Sigmoid colon (tissue), 7 donors: Measurements from ENCODE around the gene UBE2A. TPM values are rescaled to one million over a fixed set of nuclear protein-coding genes. Genes with fewer than 3 reads are reported as not detected.

Experiments
- DNase-seq: peaks from one replicate; pipeline ENCODE4 v3.0.0-alpha.2; 2019
- H3K27ac ChIP-seq, 4 donors: fragments of 200-600 bp; sonication (generic); one replicate each; pipeline ENCODE4 v1.5.1; 2016 to 2019; ENCODE audit warnings: mild to moderate bottlenecking in 1 of 4
- H3K27me3 ChIP-seq, 3 donors: fragments of 200-600 bp; sonication (generic); one replicate each; pipeline ENCODE4 v1.5.1; 2019; ENCODE audit warnings: mild to moderate bottlenecking in 1 of 3
- H3K36me3 ChIP-seq, 4 donors: fragments of 200-600 bp; sonication (generic); one replicate each; pipeline ENCODE4 v1.5.1; 2016 to 2019
- H3K4me1 ChIP-seq, 4 donors: fragments of 200-600 bp; sonication (generic); one replicate each; pipeline ENCODE4 v1.5.1; 2017 to 2019
- H3K4me3 ChIP-seq, 4 donors: fragments of 200-600 bp; sonication (generic); one replicate each; pipeline ENCODE4 v1.5.1; 2017 to 2019; ENCODE audit warnings: mild to moderate bottlenecking in 2 of 4, moderate library complexity in 1 of 4
- H3K9me3 ChIP-seq, 4 donors: fragments of 200-600 bp in 3 of 4; sonication (generic) in 3 of 4; one replicate each; pipeline versions ENCODE4 v1.5.1 to v1.6.1; 2013 to 2019
- EP300 ChIP-seq, 4 donors: sonication (generic); formaldehyde crosslinking; IDR thresholded peaks; one replicate each; pipeline ENCODE4 v1.6.1; 2017; ENCODE audit warnings: antibody characterized with exemption in 4 of 4
- POLR2A ChIP-seq, 2 donors: fragments of 450-650 bp; IDR thresholded peaks; one replicate each; pipeline ENCODE4 v1.6.1; 2016; ENCODE audit warnings: antibody characterized with exemption in 2 of 2, mild to moderate bottlenecking in 2 of 2, moderate library complexity in 2 of 2
- POLR2AphosphoS5 ChIP-seq, 4 donors: sonication (generic); formaldehyde crosslinking; IDR thresholded peaks; one replicate each; pipeline ENCODE4 v1.6.1; 2017; ENCODE audit warnings: antibody characterized with exemption in 4 of 4
- WGBS, 2 donors: extraction: QIAGEN DNeasy Blood & Tissue Kit; methylation state at CpG; one replicate each; pipeline ENCODE4 v1.1.7; 2013; 5-methylcytosine and 5-hydroxymethylcytosine counted together
- intact Hi-C: fragments of 100-400 bp; cut with DNase I; formaldehyde crosslinking; loops from one replicate; pipeline ENCODE4 v1.15.1; 2023
- polyA plus RNA-seq, 3 donors: library from polyadenylated mRNA; stranded (reverse); fragments of 200-250 nt; gene quantifications; one replicate each; pipeline ENCODE4 v1.2.3, GENCODE V29; 2013
- total RNA-seq, 4 donors: library from RNA; depleted of rRNA; stranded (reverse); fragments of >200 nt; gene quantifications; one replicate each; pipeline ENCODE4 v1.1.0, GENCODE V29; 2016
- TF ChIP-seq, protein P1 (sequence below), 4 experiments: fragments of 450-650 bp in 3 of 4; fragments of 200-600 bp in 1 of 4; IDR thresholded peaks; one replicate each; pipeline ENCODE4 v1.5.1; 2016 to 2019; ENCODE audit warnings: antibody characterized with exemption in 4 of 4, mild to moderate bottlenecking in 3 of 4, moderate library complexity in 2 of 4
- donor health status: healthy with polysubstance abuse.
- donor health status: Bipolar disorder and iron deficiency.
- donor health status: healthy.

UBE2A gene
- total RNA-seq (10 to 100 TPM; 26.7 to 51.7 (median 43.1) TPM), polyA plus RNA-seq (100 to 1,000 TPM in 1 of 3 donors, 10 to 100 TPM in 2; 71.1 to 228 (median 93.1) TPM)

DNA sequence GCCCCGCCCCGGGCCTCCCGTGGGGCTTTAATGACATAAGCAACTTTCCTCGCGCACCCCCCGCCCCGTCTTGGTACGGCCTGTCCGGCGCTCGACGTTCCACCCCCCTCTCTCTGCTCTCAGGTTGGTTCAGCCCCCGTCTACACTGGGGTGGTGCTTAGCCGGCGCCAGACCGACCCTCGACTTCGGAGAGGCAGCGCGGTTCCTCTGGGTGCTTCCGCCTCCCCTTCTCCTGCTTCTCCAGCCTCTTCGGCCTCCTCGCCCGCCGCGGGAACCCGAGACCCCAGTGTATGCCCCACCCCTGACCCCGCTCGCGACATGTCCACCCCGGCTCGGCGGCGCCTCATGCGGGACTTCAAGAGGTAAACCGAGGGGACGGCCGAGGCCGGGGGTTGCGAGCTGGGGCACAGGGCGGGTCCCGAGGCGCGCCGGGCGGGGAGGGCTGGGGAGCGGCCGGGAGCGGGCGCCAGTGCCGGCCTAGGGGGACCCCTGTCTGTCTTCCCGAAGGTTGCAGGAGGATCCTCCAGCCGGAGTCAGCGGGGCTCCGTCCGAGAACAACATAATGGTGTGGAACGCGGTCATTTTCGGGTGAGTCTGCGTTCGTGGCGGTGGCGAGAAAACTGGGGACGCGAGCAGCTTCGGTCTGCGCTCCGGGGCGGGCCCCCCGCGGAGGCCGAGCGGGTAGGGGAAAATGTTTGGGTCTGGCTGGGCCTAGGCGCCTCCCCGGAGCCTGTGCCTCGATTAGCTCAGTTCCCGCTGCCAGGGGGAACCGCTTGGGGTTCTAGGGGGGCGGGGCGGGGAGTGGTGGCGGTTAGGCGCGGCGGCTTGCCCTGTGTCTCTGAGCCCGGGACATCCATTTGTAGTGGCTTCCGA lies at the start of gene UBE2A:
Gene UBE2A, plus strand, starts transcription at position 170 of the 873 bp plus-strand sequence. Its CDS starts 149 bp downstream, at position 319.
- peak; percentile 96 for DNase-seq
- H3K27ac ChIP-seq: peak within 1 kb of the TSS; percentile 89 to 96 (median 92)
- H3K4me3 ChIP-seq: peak within 1 kb of the TSS; percentile 58 to 71 (median 68)
- H3K27me3 ChIP-seq: no peaks in the 10 kb centered on the region
- no peaks in the 10 kb centered on the region for H3K9me3 ChIP-seq
- TF ChIP-seq, protein P1, sequence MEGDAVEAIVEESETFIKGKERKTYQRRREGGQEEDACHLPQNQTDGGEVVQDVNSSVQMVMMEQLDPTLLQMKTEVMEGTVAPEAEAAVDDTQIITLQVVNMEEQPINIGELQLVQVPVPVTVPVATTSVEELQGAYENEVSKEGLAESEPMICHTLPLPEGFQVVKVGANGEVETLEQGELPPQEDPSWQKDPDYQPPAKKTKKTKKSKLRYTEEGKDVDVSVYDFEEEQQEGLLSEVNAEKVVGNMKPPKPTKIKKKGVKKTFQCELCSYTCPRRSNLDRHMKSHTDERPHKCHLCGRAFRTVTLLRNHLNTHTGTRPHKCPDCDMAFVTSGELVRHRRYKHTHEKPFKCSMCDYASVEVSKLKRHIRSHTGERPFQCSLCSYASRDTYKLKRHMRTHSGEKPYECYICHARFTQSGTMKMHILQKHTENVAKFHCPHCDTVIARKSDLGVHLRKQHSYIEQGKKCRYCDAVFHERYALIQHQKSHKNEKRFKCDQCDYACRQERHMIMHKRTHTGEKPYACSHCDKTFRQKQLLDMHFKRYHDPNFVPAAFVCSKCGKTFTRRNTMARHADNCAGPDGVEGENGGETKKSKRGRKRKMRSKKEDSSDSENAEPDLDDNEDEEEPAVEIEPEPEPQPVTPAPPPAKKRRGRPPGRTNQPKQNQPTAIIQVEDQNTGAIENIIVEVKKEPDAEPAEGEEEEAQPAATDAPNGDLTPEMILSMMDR (IDR thresholded peaks at IDR 0.05): peak in 2 of 4 experiments; percentile 12 to 47
- TF ChIP-seq POLR2AphosphoS5 (IDR thresholded peaks at IDR 0.05) (peak; percentile 85 to 94 (median 90)), POLR2A (IDR thresholded peaks at IDR 0.05) (peak; percentile 56 to 79), EP300 (IDR thresholded peaks at IDR 0.05) (no peak)
- intact Hi-C loops: loop anchor here (10.0 kb wide), 1 partner anchor 90 kb away; no protein-coding TSS in a partner anchor
- peaks cover 0 to 3% (median 0%) of the 10 kb centered on the region in 4 donors for H3K36me3 ChIP-seq
- peaks cover 0 to 15% (median 10%) of the 10 kb centered on the region in 4 donors for H3K4me1 ChIP-seq
- 0 to 1% methylated on average over 86 of the region's 86 CpGs for WGBS, 2 donors

DNA sequence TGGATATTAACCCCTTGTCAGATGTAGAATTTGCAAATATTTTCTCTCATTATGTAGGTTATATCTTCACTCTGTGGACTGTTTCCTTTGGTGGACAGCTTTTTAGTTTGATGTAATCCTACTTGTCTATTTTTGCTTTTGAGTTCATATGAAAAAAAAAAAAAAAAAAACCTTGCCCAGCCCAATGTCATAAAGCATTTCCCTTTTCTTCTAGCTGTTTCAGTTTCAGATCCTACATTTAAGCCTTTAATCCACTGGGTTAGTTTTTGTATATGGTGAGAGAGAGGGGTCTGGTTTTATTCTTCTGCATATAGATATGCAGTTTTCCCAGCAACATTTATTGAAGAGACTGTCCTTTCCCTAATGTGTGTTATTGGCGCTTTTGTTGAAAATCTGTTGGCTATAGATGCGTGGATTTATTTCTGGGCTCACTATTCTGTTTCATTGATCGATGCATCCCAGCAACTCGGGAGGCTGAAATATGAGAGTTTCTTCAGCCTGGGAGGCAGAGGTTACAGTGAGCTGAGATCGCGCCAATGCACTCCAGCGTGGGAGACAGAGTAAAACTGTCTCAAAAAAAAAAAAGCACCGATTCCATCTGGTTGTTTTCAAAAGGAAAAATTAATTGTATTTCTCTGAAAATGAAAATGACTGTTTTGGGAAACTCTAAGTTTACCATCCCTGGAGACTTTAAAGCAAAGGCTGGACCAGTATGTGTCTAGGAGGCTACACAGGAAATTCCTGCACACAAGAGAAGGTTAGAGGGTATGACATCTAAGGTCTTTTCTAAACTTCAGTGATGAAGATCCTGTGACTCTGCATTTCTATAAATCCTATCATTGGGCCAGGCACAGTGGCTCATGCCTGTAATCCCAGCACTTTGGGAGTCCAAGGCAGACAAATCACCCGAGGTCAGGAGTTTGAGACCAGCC lies 44.8 kb upstream of the UBE2A start:
- Histone ChIP-seq H3K4me1 (no peaks in the 10 kb centered on the region), H3K36me3 (no peaks in the 10 kb centered on the region), H3K27me3 (no peaks in the 10 kb centered on the region), H3K27ac (no peak overlapping the region), H3K9me3 (no peaks in the 10 kb centered on the region), H3K4me3 (no peak overlapping the region)
- TF ChIP-seq POLR2A (IDR thresholded peaks at IDR 0.05) (no peak), EP300 (IDR thresholded peaks at IDR 0.05) (no peak), POLR2AphosphoS5 (IDR thresholded peaks at IDR 0.05) (no peak)
- TF ChIP-seq, protein P1 (IDR thresholded peaks at IDR 0.05): no peak
- DNase-seq: no peak
- intact Hi-C loops: no loop called here
- WGBS, 2 donors: 71 to 85% methylated on average over 9 of the region's 9 CpGs

DNA sequence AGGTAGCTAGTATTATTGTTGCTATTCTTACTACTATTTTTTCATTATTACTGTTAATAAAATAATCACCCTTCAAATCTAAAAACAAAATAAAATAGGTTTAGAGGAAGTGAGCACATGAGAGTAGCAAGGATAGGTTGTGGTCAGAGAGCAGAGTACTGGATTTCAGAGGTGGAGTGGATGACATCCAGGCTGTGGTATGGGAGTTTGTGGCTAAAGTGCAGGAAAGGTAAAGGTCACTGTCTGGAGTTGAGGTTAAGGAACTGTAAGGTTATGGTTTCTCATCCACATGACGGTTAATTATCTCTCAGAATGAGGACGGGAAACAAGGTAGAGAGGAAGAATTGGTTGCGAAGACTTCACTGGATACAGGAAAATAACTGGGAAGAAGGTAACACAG lies 36.9 kb upstream of the UBE2A start:
- 56 to 85% methylated on average over 3 of the region's 3 CpGs for whole genome bisulfite sequencing, 2 donors
- TF ChIP-seq, protein P1 (IDR thresholded peaks at IDR 0.05): no peak
- TF ChIP-seq POLR2A (IDR thresholded peaks at IDR 0.05) (no peak), POLR2AphosphoS5 (IDR thresholded peaks at IDR 0.05) (no peak), EP300 (IDR thresholded peaks at IDR 0.05) (no peak)
- DNase-seq: no peak
- no peaks in the 10 kb centered on the region for H3K9me3 ChIP-seq
- no peak overlapping the region for H3K27ac ChIP-seq
- no peak overlapping the region for H3K4me3 ChIP-seq
- peaks cover 0 to 11% (median 0%) of the 10 kb centered on the region in 4 donors for H3K36me3 ChIP-seq
- intact Hi-C loops: no loop called here
- no peaks in the 10 kb centered on the region for H3K27me3 ChIP-seq
- H3K4me1 ChIP-seq: no peaks in the 10 kb centered on the region

DNA sequence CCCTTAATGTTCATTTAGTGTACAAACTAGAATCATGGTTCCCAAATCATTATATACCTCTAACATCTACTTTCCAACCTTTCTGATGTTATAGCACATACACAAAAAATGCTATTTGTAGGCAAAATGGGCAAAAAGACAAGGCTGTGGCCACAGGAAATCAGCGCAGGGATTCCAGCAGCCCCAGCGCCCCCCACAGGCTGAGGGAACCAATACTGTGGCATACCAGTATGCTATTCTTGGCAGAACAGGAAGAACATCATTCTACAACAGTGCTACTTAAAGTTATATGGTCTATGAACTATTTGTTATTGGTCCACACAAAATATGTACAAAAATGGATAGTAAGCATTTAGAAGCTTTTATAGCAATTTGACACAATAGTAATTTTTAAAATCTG lies 34.5 kb upstream of the UBE2A start:
- H3K27me3 ChIP-seq: no peaks in the 10 kb centered on the region
- H3K36me3 ChIP-seq: peaks cover 0 to 11% (median 0%) of the 10 kb centered on the region in 4 donors
- intact Hi-C loops: no loop called here
- TF ChIP-seq POLR2A (IDR thresholded peaks at IDR 0.05) (no peak), POLR2AphosphoS5 (IDR thresholded peaks at IDR 0.05) (no peak), EP300 (IDR thresholded peaks at IDR 0.05) (no peak)
- TF ChIP-seq, protein P1 (IDR thresholded peaks at IDR 0.05): no peak
- 45 to 49% methylated on average over 2 of the region's 2 CpGs for WGBS, 2 donors
- no peak overlapping the region for H3K4me3 ChIP-seq
- H3K27ac ChIP-seq: no peak overlapping the region
- DNase-seq: no peak
- H3K4me1 ChIP-seq: no peaks in the 10 kb centered on the region
- no peaks in the 10 kb centered on the region for H3K9me3 ChIP-seq
